Measurements from ENCODE around the gene ESPL1.
"Not testable (repeated sequence)": the region's sequence is repeated elsewhere in the genome, so short reads cannot be mapped to it uniquely, and the experiment has no call there.

The ESPL1 gene

DNA sequence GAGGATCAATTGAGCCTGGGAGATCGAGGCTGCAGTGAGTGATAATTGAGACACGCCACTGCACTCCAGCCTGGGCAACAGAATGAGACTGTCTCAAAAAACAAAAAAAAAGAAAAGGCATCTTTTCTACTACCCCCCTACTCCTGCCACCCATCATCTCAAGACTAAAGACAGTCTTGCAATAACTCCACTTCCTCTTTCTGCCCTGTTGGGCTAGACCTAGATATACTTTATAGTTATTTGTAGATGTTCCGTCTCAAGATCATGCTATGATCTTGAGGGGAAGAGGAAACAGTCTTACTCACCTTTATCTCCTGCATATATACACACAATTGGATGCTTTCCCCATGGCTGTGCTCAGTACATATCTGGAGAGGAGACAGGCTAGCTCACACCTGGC lies 12.1 kb upstream of the ESPL1 start:
- DNase-seq = no peak

DNA sequence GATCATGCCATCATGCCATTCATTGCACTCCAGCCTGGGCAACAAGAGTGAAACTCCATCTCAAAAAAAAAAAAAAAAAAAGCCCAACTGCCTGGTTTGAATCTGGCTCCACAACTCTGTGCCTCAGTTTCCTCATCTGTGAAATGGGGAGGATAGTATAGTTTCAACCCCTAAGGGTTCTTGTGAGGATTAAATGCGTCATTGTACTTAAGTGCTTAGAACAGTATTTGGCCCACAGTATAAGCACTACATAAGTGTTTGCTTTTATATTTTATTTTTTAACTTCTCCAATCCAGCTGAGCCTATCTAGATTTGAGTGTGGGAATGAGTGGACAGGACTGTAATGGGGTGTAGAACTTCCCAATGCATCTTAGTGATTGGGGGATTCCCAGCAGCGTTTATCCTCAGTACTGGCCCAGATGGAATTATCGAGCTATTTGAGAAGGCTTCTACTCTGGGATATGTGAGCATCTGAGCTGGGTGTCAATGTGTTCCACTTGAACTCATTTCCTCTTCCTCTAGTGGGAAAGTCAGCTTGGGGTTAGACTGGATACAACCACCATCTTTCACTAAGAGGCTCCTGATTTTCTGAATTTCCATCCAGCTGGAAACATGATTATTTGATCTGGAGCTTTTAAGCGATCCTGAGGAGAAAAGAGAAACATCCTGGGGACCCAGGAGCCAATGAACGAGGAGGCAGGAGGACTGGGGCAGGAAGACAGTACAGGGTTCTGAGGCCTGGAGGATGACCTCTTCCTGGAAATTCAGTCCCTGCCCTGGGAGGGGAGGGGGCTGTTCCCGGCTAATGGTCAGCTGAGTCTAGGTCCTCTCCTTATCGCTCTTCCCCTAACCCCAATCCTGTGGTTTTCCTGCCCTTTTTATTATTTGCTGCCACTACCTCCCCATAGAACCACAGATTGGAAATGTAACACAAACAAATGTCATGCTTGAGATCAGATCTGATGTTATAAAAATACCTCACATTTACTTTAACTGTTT lies 9.3 kb upstream of the ESPL1 start:
- DNase-seq = no peak

- DNase-seq = no peak
Measured at GRCh38 chr12:53259891-53260290, 8.2 kb upstream of the ESPL1 start.

GRCh38 chr12:53265783-53266182 lies 2.3 kb upstream of the ESPL1 start:
- no peak for DNase-seq

DNA sequence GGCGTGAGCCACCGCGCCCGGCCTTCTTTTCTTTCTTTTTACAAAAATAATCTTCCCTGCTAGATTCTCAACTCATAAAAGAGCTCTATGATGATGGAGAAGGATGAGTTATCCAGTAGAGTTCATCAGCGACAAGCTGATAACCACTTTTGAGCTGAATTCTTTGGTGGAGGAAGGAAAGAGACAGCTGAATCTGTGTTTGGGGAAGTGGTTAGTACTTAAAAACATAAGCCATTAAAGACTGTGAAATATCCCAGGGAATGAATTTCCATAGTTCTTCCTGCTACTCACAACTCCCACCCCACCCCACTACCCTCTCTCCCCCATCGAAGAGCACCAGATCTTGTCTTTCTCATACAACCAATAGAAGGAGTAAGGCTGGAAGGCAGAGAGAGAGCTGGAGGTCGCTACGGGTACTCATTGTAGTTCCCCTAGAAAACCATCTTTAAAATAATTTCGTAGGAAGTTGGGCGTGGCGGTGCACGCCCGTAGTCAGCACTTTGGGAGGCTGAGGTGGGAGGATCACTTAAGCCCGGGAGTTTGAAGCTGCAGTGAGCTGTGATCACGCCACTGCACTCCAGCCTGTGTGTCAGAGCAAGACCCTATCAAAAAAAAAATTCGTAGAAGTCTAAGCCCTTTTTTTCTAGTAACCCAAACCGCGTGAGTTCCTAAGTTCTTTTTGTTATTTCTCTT lies 647 bp upstream of the ESPL1 start:
- no peak for DNase-seq

- no peak for DNase-seq
Measured at GRCh38 chr12:53268630-53269562, 797 bp downstream of the ESPL1 start.

GRCh38 chr12:53274445-53274844 lies 6.3 kb downstream of the ESPL1 start:
- no peak for DNase-seq

- no peak for DNase-seq
Measured at GRCh38 chr12:53276511-53276910, 8.4 kb downstream of the ESPL1 start.

GRCh38 chr12:53277981-53278380 lies 9.9 kb downstream of the ESPL1 start:
- no peak for DNase-seq

GRCh38 chr12:53279283-53279869 lies 11.3 kb downstream of the ESPL1 start:
- DNase-seq = no peak

DNA sequence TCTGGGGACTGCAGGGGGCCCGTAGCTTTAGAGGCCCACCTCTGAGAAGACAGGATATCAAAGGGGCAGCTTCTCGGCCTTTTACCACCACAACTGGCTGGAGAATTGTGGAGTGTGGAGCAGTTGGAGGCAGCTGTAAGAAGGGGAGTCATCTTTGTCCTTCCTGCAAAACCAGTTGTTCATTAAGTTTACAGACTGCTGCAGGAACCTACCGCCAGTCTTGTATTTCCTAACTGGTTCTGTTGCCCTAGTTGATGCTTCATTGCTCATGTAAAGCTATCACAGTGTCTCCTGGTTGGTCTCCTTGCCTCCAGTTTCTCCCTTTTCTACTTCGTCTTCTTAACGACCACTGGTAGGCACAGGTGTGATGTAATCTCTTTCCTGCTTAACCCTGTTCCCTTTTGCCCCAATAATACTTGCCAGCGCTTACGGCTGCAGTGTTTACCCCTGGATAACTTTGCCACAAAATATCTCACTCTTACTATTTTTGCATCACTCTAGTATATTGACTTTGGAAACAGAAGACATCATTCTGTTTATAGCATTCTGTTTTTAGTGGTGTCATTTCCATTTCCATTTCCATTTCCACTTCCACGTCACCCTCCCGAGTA lies 11.9 kb downstream of the ESPL1 start:
- no peak for DNase-seq

- no peak for DNase-seq
Measured at GRCh38 chr12:53286448-53286847, 18.3 kb downstream of the ESPL1 start.

DNA sequence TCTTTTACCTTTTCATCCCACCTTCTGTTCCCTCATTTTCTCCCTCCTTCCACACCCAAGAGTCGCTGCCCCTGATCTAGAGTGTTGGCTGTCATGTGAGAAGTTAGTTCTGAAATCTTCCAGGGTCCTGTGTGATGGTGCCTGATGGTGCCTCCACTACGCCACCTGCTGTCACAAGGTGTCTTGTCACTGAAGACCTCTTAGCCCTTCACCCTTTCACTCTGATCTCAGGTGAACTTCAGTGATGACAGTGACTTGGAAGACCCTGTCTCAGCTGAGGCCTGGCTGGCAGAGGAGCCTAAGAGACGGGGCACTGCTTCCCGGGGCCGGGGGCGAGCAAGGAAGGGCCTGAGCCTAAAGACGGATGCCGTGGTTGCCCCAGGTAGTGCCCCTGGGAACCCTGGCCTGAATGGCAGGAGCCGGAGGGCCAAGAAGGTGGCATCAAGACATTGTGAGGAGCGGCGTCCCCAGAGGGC lies 19.7 kb downstream of the ESPL1 start:
- peak in 31 of 51 donors; percentile 1 to 69 (median 29) for DNase-seq

- DNase-seq = no peak
Measured at GRCh38 chr12:53288322-53288721, 20.2 kb downstream of the ESPL1 start.

DNA sequence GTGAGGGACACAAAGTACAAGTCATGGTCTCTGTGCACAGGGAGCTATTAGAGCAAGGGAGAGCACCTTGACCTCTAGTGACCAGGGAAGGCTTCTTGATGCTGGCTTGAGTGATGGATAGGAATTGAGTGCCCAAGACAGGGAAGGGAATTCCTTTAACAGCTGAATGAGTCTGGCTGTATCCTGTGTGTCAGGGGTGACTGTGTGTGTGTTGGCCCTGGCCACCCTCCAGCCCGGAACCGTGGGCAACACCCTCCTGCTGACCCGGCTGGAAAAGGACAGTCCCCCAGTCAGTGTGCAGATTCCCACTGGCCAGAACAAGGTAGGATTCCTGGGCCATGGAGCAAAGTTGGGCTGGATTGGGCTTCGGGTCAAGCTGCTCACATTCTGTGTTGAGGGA lies 21.8 kb downstream of the ESPL1 start:
- DNase-seq = no peak

GRCh38 chr12:53290661-53291060 lies 22.6 kb downstream of the ESPL1 start:
- no peak for DNase-seq

- no peak for DNase-seq
Measured at GRCh38 chr12:53292426-53292825, 24.3 kb downstream of the ESPL1 start.

GRCh38 chr12:53295070-53295890 lies 27.2 kb downstream of the ESPL1 start, which contains the start of gene PFDN5:
Gene PFDN5, plus strand, starts transcription at chr12:53295542. Its CDS starts 26 bp downstream, at chr12:53295568.
- DNase-seq = peak in 49 of 51 donors; percentile 32 to 92 (median 80)

DNA sequence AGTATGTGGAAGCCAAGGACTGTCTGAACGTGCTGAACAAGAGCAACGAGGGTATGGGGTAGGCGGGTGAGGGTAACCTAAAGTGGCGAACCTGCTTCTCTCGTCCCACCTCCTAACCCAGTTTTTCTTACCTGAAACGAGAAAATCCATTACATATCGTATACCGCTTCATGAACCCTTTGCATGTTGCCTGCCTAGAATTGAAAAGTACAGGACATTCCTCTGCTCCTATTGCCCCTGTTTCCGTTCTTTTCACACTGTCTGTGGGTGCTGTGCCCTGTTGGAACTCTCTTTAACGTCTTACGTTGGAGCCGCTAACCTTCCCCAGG lies 27.8 kb downstream of the ESPL1 start:
- DNase-seq = no peak

DNA sequence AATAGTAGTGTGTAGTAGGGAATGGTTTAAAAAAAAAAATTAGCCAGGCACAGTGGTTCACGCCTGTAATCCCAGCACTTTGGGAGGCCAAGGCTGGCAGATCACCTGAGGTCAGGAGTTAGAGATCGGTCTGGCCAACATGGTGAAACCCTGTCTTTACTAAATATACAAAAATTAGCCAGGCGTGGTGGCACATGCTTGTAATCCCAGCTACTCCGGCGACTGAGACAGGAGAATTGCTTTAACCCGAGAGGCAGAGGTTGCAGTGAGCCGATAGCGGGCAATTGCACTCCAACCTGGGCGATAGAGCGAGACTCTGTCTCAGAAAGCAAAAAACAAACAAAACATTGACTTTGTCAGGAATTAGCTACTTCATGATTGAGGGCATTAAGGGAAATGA lies 29.0 kb downstream of the ESPL1 start:
- not testable (repeated sequence) for DNase-seq
